Ramos (cell line): Measurements from ENCODE around the gene MPZL2.
"Not testable (repeated sequence)": the region's sequence is repeated elsewhere in the genome, so short reads cannot be mapped to it uniquely, and the experiment has no call there.

Experiments
- in situ Hi-C: fragments of 300-500 bp; cut with MboI; formaldehyde crosslinking; loops from one replicate; pipeline ENCODE4 v1.14.3; 2022; ENCODE audit warnings: low sequenced_read_pairs; ENCODE audit not compliant: unreplicated experiment

MPZL2 gene

GRCh38 chr11:118263695-118264568 lies at the start of gene MPZL2:
MPZL2 (minus strand) TSS chr11:118264297; CDS start chr11:118264153, 144 bp downstream.
- in situ Hi-C loops, result no loop called here

- in situ Hi-C loops, result no loop called here
These were observed 49.1 kb upstream of the MPZL2 start for GRCh38 chr11:118313242-118313641.

GRCh38 chr11:118312328-118312727 lies 48.2 kb upstream of the MPZL2 start:
- in situ Hi-C loops, result no loop called here

- in situ Hi-C loops, result no loop called here
These were observed 47.4 kb upstream of the MPZL2 start for GRCh38 chr11:118311518-118311917.

GRCh38 chr11:118310781-118311485 lies 46.8 kb upstream of the MPZL2 start:
- in situ Hi-C loops, result no loop called here

DNA sequence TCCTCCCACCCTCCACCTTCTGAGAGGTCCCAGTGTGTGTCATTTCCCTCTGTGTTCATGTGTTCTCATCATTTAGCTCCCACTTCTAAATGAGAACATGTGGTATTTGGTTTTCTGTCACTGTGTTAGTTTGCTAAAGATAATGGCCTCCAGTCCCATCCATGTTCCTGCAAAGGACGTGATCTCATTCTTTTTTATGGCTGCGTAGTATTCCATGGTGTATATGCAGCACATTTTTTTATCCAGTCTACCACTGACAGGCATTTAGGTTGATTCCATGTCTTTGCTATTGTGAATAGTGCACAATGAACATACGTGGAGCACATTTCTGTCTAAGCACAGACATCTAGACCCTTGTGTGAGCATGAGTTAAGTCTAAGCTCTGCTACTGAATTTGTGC lies 46.2 kb upstream of the MPZL2 start:
- in situ Hi-C loops, result no loop called here

GRCh38 chr11:118308995-118309528 lies 45.0 kb upstream of the MPZL2 start:
- in situ Hi-C loops, result not testable (repeated sequence)

DNA sequence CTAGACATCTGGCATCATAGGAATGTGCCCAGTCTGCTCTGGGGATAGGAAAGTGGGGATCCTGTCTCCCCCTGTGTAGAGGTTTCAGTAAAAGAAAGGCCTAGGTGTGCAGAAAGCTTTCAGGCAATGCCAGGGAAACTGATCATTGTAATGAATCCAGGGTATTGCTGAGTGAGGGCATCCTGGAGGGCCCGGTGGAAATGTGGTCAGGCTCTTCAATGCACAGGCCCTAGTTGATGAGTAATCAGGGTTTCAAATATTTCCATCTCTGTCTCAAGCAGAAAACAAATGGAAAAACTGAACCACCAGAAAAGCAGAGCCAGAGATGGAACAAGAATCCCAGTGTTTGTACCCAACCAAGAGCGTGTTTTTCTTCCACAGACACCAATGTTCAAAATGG lies 42.5 kb upstream of the MPZL2 start:
- in situ Hi-C loops, result no loop called here

DNA sequence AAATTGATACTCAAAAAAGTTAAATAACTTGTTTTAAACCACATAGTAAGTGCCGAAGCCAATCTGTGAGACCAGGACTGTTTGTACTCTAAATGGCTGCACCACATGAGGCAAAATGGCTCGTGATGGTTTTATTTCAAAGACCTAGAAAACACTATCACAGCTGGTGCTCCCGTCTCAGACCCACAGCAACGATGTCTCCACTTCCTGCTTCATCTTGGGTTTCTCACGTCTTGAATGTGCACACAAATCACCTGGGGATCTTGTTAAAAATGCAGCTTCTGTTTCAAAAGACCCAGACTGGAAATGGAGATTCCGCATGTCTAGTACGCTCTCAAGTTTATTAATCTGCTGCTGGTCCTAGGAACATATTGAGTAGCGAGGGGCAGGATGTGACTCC lies 41.6 kb upstream of the MPZL2 start:
- in situ Hi-C loops, result no loop called here

- in situ Hi-C loops, result no loop called here
These were observed 40.6 kb upstream of the MPZL2 start, which contains the start of gene CD3E for GRCh38 chr11:118304568-118305248. CD3E (plus strand) TSS chr11:118304730; CDS start chr11:118304953, 223 bp downstream.

DNA sequence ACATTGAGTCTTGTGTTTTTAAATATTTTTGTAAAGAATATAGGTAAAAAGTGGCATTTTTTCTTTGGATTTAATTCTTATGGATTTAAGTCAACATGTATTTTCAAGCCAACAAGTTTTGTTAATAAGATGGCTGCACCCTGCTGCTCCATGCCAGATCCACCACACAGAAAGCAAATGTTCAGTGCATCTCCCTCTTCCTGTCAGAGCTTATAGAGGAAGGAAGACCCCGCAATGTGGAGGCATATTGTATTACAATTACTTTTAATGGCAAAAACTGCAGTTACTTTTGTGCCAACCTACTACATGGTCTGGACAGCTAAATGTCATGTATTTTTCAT lies 40.1 kb upstream of the MPZL2 start:
- in situ Hi-C loops, result no loop called here

- in situ Hi-C loops, result no loop called here
These were observed 37.6 kb upstream of the MPZL2 start for GRCh38 chr11:118301600-118302195.

DNA sequence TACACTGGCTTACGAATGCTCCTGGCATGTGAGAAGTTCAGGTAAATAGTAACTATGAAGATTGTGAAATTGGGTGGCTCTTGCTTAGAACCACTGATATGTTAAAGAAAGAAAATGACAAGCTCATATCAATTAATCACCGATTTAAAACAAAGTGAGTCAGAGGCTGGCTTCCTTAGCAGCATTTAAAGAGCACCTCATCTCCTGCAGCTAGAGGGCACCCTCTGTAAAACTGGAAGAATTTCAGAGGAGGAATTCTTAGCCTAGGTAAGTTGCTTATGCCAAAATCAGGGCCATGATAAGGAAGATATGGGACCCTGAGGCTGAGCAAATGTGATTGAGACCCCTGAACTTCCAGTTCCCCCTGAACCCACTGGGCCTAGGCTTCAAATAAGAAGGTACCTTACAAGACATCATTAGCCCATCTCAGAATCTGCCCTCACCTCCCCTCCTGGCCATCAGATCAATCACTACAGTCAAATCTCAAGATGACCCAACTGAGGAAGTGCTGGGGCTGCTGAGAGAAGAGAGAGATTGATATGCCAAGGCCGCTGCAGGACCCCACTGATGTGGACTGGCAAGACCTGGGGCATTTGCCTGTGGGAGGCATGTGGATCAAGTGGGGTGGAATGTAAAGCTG lies 31.8 kb upstream of the MPZL2 start:
- in situ Hi-C loops, result no loop called here

- in situ Hi-C loops, result no loop called here
These were observed 31.1 kb upstream of the MPZL2 start for GRCh38 chr11:118295199-118295598.

DNA sequence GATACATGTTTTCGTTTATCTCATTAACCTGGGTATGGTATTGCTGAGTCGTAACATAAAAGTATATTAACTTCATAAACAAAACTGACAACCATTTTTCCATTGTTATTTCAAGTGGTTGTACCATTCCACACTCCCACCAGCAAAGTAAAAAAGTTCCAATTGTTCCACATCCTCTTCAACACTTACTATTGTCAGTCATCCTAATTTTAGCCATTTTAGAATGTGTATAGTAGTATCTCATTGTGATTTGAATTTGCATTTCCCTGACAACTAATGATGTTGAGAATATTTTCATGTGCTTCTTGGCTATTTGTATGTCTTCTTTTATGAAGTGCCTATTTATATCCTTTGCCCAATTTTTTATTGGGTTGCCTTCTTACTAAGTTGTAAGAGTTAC lies 30.0 kb upstream of the MPZL2 start:
- in situ Hi-C loops, result no loop called here

- in situ Hi-C loops, result no loop called here
These were observed 27.5 kb upstream of the MPZL2 start for GRCh38 chr11:118291477-118292135.

GRCh38 chr11:118290923-118291322 lies 26.8 kb upstream of the MPZL2 start:
- in situ Hi-C loops, result no loop called here

DNA sequence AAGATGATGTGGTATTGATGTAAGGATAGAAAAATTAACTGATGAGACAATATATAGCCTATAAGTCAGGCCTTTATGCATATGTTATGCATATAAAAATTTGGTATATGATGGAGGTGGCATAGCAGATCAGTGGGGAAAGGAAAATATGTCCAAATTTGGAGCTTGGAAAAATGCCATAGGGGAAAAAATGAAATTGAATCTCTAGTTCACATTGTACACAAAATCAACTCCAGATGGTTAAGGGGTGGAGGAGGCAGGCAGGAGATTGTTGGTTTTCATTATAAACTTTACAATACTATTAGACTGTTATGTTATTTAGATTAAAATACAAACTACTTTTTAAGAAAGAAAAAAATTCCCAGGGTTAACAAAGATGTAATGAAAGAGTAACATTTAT lies 25.3 kb upstream of the MPZL2 start:
- in situ Hi-C loops, result no loop called here

- in situ Hi-C loops, result no loop called here
These were observed 22.9 kb upstream of the MPZL2 start for GRCh38 chr11:118287006-118287405.
